Measurements from ENCODE around the gene RAB1A.

The RAB1A gene

DNA sequence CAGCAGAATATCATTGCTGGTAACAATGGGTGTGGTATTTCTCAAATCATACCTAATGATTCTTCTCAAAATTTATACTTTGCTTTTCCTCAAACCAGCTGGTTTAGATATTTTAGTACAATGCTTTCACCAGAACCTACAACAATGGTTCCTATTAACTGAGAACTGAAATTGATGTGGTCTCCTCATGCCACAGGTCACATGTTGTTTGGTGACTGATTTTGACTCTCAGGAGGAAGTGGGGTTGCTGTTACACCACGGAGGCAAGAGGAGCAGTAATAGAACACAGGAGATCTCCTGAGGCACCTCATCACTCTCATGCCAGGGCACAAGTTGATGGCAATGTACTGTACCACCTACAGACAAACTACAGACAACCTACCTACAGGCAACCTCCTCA, 76.7 kb downstream of the RAB1A start:
- Histone ChIP-seq H3K9ac (ENCODE audit: low read length) (no peak overlapping the region; the same call in 1 of the 2 replicates), H3K79me2 (ENCODE audit: low read length) (peaks cover 15% of the 10 kb centered on the region), H3K4me2 (ENCODE audit: low read length) (peak overlapping the region; percentile 77), H4K20me1 (ENCODE audit: insufficient read depth, low read length) (peaks cover 7% of the 10 kb centered on the region; the same call in 1 of the 2 replicates), H3K36me3 (replicated peaks; ENCODE audit: low read depth, low read length) (no peaks in the 10 kb centered on the region), H3K9me3 (ENCODE audit: insufficient read depth, low read length) (no peaks in the 10 kb centered on the region), H3K4me1 (ENCODE audit: low read length) (peaks cover 43% of the 10 kb centered on the region), H3K27me3 (ENCODE audit: low read depth, low read length) (no peaks in the 10 kb centered on the region), H3K4me3 (ENCODE audit: low read length) (peak overlapping the region; percentile 42), H3K27ac (ENCODE audit: low read length) (peak overlapping the region; percentile 38), H2AFZ (ENCODE audit: low read depth, low read length) (no peak overlapping the region)
- TF ChIP-seq, protein P1, sequence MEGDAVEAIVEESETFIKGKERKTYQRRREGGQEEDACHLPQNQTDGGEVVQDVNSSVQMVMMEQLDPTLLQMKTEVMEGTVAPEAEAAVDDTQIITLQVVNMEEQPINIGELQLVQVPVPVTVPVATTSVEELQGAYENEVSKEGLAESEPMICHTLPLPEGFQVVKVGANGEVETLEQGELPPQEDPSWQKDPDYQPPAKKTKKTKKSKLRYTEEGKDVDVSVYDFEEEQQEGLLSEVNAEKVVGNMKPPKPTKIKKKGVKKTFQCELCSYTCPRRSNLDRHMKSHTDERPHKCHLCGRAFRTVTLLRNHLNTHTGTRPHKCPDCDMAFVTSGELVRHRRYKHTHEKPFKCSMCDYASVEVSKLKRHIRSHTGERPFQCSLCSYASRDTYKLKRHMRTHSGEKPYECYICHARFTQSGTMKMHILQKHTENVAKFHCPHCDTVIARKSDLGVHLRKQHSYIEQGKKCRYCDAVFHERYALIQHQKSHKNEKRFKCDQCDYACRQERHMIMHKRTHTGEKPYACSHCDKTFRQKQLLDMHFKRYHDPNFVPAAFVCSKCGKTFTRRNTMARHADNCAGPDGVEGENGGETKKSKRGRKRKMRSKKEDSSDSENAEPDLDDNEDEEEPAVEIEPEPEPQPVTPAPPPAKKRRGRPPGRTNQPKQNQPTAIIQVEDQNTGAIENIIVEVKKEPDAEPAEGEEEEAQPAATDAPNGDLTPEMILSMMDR (IDR thresholded peaks at IDR 0.05; ENCODE audit: low read depth, low read length) = no peak
- no peak for TF ChIP-seq EZH2phosphoT487 (IDR thresholded peaks at IDR 0.05; ENCODE audit: low read depth)

DNA sequence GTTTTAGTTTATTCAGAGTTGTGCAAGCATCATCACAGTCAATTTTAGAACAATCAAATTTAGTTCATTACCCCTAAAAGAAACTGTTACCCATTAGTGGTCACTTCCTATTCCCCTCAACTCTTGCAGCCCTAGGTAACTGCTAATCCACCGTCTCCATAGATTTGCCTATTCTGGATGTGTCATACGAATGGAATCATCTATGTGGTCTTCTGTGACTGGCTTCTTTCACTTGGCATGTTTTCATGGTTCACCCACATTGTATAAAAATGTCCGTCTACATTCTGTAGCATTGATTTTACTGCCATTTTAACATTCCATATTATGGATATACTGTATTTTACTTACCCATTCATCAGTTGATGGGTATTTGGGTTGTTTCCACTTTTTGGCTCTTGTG, 79.0 kb downstream of the RAB1A start:
- Histone ChIP-seq H4K20me1 (ENCODE audit: insufficient read depth, low read length) (no peaks in the 10 kb centered on the region), H3K4me3 (ENCODE audit: low read length) (no peak overlapping the region), H2AFZ (ENCODE audit: low read depth, low read length) (no peak overlapping the region), H3K27ac (ENCODE audit: low read length) (no peak overlapping the region), H3K4me2 (ENCODE audit: low read length) (no peak overlapping the region), H3K9me3 (ENCODE audit: insufficient read depth, low read length) (no peaks in the 10 kb centered on the region), H3K9ac (ENCODE audit: low read length) (no peak overlapping the region), H3K27me3 (ENCODE audit: low read depth, low read length) (no peaks in the 10 kb centered on the region), H3K36me3 (replicated peaks; ENCODE audit: low read depth, low read length) (peaks cover 4% of the 10 kb centered on the region), H3K79me2 (ENCODE audit: low read length) (no peaks in the 10 kb centered on the region), H3K4me1 (ENCODE audit: low read length) (peaks cover 35% of the 10 kb centered on the region)
- TF ChIP-seq EZH2phosphoT487 (IDR thresholded peaks at IDR 0.05; ENCODE audit: low read depth) = no peak
- TF ChIP-seq, protein P1 (IDR thresholded peaks at IDR 0.05; ENCODE audit: low read depth, low read length) = no peak

DNA sequence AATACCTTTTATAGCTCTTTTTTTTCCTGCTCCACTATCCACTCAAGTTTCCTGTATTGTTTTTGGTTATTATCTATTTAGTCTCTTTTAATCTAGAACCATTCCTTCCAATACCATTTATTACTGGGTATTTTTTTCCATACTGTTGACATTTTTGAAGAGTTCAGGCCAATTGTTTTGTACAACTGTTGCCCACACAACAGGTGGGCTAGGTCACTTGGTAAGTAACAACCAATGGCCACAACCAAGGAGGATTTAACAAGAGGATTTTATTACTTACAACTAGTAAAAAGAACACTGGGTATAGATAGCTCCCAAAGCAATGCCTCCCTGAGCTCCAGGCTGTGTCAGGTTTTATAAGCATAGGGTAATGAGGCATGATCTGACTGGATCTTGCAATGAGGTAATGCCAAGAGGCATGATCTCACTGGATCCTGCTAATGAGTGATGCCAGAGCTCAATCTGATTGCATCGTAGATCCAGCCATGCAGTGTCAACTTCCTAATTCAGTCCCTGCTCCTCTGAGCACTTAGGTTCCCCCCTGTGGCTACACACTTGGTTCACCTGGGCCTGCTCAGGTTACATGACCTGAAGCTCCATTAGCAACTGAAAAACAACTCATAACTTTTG, 80.8 kb downstream of the RAB1A start:
- Histone ChIP-seq H3K4me3 (ENCODE audit: low read length) (no peak overlapping the region), H3K9me3 (ENCODE audit: insufficient read depth, low read length) (peaks cover 6% of the 10 kb centered on the region; the same call in 1 of the 2 replicates), H2AFZ (ENCODE audit: low read depth, low read length) (no peak overlapping the region), H3K27ac (ENCODE audit: low read length) (no peak overlapping the region), H3K27me3 (ENCODE audit: low read depth, low read length) (no peaks in the 10 kb centered on the region), H3K4me2 (ENCODE audit: low read length) (no peak overlapping the region), H3K79me2 (ENCODE audit: low read length) (no peaks in the 10 kb centered on the region), H3K4me1 (ENCODE audit: low read length) (peaks cover 19% of the 10 kb centered on the region), H3K9ac (ENCODE audit: low read length) (no peak overlapping the region), H3K36me3 (replicated peaks; ENCODE audit: low read depth, low read length) (peaks cover 5% of the 10 kb centered on the region), H4K20me1 (ENCODE audit: insufficient read depth, low read length) (no peaks in the 10 kb centered on the region)
- TF ChIP-seq, protein P1 (IDR thresholded peaks at IDR 0.05; ENCODE audit: low read depth, low read length) = no peak
- TF ChIP-seq EZH2phosphoT487 (IDR thresholded peaks at IDR 0.05; ENCODE audit: low read depth) = no peak

- Histone ChIP-seq H3K4me3 (ENCODE audit: low read length) (no peak overlapping the region), H3K27me3 (ENCODE audit: low read depth, low read length) (no peaks in the 10 kb centered on the region), H4K20me1 (ENCODE audit: insufficient read depth, low read length) (no peaks in the 10 kb centered on the region), H3K4me2 (ENCODE audit: low read length) (no peak overlapping the region), H3K4me1 (ENCODE audit: low read length) (no peaks in the 10 kb centered on the region), H3K9ac (ENCODE audit: low read length) (no peak overlapping the region), H3K9me3 (ENCODE audit: insufficient read depth, low read length) (peaks cover 15% of the 10 kb centered on the region), H3K79me2 (ENCODE audit: low read length) (no peaks in the 10 kb centered on the region), H2AFZ (ENCODE audit: low read depth, low read length) (no peak overlapping the region), H3K36me3 (replicated peaks; ENCODE audit: low read depth, low read length) (peaks cover 17% of the 10 kb centered on the region), H3K27ac (ENCODE audit: low read length) (no peak overlapping the region)
- TF ChIP-seq, protein P1 (IDR thresholded peaks at IDR 0.05; ENCODE audit: low read depth, low read length) = no peak
- no peak for TF ChIP-seq EZH2phosphoT487 (IDR thresholded peaks at IDR 0.05; ENCODE audit: low read depth)
These were observed 83.1 kb downstream of the RAB1A start for GRCh38 chr2:65046633-65047407.
